Measurements from ENCODE around the gene MAD2L2.

The MAD2L2 gene
- total RNA-seq = 11.5 to 14.3 (median 13.3) reads per million in 4 donors

DNA sequence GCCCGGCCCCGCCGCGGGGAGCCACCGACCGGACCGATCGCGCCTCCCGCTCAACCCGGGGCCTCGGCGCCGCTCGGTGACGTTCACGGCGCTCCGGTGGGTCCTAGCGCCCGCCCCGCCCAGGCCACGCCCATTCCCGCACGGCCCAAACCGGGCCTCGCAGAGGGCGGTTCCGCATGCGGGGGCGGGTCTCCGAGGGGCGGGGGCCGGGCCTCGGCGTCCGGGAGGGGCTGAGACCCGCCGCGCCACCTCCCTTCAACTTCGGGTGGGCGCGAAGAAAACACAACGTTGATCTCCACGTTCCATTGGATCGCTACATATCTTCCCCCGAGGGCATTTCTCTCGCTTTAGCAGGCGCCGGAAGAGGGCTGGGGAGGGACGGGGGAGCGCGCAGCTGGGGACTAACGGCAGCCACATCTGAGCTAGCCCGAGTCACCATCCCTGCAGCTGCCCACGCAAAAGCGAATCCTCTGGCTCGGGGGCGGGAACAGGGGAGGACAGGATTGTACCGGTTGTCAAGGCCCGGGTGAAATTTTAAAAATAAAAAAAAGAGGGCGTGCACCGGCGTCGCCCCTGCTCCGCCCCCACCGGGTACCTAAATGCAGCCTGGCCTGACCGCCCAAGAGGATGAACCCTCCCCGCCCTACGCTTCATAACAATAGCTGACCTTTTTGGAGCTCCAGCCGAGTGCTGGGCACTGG lies at the start of gene MAD2L2:
Gene MAD2L2 (minus strand): TSS at position 78 of the 701 bp plus-strand sequence. CDS start 547 bp downstream, outside the sequence.
- DNase-seq = peak; percentile 86 to 90 (median 86)

- DNase-seq = peak in 2 of 5 donors; percentile 26 to 83
Observed at GRCh38 chr1:11730429-11730891, 49.5 kb upstream of the MAD2L2 start.

GRCh38 chr1:11729498-11730428 lies 48.8 kb upstream of the MAD2L2 start:
- no peak for DNase-seq

GRCh38 chr1:11729155-11729497 lies 48.2 kb upstream of the MAD2L2 start:
- no peak for DNase-seq

- no peak for DNase-seq
Observed at GRCh38 chr1:11728126-11728806, 47.3 kb upstream of the MAD2L2 start.

DNA sequence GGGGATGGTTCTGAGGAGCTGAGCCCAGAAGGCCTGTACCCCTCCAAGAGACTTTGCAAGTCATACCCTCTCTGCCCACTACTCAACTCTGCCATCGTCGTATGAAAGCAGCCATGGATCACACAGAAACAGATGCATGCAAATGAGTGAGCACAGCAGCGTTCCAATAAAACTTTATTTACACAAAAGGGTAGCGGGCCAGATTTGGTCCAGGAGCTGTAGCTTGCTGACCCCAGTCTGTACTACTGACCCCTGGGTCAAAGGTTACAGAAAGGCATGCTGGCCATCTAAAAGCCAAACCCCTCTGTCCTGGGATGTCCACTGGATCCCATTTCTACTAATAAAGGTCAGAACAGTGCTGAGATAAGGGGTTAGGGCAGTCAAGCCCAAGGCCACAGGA lies 46.2 kb upstream of the MAD2L2 start:
- DNase-seq = no peak

DNA sequence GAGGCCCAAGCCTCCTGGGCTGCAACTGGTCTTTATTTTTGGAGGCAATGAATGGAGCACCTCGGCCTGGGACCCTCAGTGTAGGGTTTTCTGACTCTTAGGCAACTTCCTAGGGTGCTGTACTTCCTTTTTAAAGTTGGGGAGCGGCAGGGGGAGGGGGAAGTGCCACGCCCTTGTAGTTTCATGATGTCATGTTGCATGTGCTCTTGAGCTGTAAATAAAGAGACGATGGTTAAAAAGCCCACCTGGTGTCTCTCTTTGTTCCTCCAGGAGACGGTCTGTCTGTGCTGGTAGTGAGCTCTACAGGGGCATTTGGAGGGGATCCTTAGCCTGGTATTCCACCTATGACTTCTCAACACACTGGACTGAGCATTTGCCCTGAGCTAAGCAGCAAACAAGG lies 44.7 kb upstream of the MAD2L2 start:
- no peak for DNase-seq

DNA sequence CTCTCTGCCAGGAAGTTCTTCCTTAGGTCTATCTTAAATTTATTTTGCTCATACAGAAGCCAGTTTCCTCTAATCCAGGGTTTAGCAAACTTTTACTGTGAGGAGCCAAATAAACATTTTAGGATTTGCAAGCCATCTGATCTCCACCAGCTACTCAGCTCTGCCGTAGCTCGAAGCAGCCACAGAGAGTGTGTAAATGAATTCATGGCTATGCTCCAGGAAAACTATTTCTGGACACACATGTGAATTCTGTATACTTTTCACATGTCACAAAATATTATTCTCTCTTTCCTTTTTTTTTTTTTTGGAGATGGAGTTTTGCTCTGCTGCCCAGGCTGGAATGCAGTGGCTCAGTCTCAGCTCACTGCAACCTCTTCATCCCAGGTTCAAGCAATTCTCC lies 41.6 kb upstream of the MAD2L2 start:
- no peak for DNase-seq

DNA sequence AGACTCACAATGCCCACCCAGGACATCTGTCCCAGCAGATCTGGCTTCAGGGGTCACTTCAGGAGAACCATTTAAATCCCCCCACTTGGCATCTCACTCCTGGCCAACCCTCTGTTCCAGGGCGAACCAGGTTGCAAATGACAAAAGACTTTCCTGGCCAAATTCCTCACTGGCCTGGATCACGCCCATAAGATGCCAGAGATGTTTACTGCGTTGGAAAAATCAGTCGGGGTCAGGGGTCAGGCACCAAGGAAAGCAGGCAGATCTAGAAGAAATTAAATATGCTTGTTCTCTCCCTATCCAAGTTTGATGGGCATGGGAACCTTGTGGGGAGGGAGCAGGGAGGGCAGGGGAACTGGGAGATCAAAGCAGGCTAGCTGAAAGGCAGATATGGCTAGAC lies 40.4 kb upstream of the MAD2L2 start:
- DNase-seq = no peak

DNA sequence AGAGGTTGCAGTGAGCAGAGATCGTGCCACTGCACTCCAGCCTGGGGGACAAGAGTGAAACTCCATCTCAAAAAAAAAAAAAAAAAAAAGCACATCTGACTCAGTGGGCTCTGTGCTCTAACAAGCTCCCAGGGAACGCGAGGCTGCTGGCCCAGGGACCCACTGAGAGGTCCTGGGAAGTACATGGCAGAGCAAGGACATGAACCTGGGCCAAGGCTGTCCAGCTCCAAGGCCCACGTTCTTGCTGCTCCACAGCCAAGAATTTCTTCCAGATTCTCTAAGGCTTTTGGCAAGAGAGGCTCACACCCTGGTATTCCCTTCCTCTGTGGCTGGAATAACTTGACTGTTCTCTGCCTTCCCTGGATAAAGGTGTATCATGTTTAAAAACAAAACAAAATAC lies 39.6 kb upstream of the MAD2L2 start:
- DNase-seq = no peak

- no peak for DNase-seq
Observed at GRCh38 chr1:11720033-11720376, 39.1 kb upstream of the MAD2L2 start.

DNA sequence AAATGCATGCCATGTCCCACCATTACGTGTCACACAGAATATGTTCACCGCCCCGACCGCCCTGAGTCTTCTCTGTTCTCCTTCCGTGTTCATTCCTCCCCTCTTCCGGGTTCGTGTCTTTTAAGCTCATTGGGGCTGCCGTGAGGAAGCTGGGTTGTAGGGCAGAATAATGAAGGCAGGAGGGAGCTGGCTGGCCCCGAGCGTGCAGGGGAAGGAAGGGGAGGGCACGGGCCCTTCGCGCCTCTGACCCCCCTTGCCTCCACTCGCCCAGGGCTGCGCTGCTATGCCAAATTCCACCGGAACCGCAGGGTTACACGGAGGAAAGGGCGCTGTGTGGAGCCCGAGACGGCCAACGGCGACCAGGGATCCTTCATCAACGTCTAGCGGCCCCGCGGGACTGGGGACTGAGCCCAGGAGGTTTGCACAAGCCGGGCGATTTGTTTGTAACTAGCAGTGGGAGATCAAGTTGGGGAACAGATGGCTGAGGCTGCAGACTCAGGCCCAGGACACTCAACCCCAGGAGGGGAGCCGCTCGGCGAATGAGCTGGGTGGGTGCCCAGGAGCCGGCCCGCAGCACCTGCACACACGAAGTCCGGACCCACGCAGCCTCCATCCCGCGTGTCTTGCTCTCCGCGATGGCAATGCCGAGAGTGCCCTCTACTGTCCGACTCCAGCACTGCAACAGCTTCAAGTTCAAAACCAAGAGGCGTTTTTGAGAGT lies 38.5 kb upstream of the MAD2L2 start:
- peak; percentile 65 to 85 (median 79) for DNase-seq

DNA sequence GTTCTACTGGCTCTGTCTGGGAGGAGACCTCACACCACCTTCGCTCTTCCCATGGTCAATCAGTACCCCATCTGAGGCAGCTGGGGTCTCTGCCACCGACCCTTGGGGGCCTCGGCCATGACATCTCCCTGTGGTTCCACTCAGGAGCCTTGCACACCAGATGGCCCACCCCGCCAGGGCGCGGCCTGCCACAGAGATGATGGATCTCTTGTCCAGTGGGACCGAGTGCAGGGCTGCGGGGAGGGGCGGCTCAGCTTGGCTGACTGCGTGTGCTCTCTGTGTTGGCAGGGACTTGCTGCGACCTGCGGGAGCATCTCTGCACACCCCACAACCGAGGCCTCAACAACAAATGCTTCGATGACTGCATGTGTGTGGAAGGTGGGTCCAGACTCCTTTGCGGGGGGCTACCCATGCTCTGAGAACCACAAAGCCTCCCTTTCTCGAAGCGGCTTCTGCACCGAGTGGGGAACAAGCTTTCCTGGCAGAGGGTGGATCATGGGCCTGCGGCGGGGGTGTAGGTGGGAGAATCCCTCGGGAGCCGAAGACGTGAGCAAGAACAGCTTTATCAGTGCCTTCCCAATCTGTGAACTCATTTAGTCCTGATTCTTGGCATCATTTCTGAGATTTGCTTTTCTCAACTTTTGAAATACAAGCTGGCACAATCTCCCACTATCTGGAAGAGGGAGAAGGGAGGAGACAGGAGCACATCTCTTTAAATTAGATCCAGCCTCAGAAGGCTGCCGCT lies 34.1 kb upstream of the MAD2L2 start:
- DNase-seq = no peak

- DNase-seq = no peak
Observed at GRCh38 chr1:11713095-11713494, 32.1 kb upstream of the MAD2L2 start.

DNA sequence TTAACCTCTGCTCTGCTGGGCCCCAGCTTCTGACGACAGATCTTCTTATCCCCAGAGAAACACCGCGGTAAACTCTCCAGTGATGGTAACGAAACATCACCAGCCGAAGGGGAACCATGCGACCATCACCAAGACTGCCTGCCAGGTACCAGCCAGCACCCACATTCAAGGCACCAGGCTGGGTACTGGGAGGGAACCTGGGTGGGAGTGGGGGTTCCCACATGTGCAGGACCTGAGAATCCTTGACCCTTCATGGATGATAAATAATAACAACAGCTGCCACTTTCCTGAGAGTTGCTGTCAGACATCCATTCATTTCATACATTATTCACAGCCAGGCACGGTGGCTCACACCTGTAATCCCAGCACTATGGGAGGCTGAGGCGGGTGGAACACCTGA lies 31.3 kb upstream of the MAD2L2 start:
- no peak for DNase-seq

DNA sequence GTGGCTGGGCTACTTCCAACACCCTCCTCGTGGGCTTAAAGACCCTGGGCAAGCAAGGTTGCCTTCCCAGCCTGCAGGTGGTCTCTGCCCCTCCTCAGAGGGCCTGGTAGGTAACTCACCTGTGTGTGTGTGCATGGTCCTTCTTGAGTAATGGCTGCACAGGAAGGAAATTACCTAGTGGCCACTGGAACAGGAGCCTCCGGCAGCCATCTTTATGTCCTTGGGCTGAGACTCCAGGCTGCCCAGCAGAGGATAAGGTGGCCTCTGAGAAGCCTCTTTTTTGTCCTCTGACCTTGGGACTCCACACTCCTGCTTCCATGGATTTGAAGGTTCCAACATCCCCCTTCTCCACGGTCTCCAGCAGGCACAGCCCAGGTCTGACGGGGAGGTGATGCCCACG lies 30.5 kb upstream of the MAD2L2 start:
- no peak for DNase-seq

DNA sequence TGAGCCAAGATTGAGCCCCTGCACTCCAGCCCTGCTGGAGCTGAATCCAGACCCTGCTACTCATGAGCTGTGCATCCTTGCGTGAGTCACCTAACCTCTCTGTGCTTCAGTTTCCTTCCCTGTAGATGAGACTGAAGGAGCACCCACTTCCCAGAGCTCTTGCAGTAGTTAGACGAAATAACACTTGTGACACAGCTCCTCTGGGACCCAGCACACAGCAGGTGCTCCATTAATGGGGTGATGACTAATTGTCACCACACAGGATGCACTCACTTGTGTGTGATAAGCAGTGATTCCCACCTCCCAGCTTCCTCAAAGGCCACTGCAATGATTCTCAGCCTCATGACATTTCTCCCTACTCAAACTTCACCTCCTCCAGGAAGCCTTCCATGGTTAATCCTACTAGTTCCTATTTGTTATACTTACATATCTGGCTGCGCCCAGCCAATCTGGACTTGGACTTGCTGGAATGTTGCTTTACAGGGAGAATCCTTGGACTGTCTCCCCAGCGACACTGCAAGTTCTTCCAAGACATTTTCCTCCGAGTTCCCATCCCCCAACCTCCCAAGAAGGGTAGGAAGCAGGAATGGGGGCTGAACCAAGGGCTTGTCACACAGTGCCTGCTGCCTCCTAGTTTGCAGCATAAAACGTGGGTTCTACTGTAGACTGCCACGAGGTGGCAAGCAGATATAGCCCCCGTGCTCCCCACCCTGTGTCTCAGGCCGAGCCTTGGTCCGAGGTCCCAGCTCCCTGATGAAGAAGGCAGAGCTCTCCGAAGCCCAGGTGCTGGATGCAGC lies 27.8 kb upstream of the MAD2L2 start:
- DNase-seq = no peak

DNA sequence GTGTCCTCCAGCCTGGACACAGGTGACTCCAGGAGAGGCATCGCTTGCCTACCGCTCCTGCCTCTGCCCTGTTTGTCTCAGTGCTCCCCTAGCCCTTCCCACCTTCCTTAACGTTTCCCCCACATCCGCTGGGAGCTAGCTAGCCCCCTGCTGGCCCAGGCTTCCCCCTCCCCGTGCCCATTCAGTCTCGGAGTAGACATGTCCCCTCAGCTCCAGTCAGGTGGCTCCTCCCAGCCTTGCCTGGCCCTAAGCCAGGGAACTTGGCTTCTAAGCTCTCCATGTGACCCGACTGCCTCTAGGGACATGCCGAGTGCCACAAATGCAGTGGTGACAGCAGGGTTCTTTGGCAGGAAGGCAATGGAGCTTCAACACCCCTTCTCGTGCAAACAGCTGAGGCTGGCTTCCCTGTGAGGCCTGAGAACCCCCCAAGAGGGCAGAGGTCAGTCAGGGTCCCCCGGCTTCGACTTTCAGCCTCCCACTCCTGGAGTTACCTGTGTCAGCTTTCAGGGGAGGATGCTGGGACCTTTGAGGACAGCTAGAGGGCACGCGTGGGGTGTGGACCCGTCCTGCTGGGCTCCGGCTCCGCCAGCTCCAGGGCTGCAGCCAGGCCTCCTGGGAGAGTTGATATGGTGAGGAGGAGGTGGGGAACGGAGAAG lies 26.8 kb upstream of the MAD2L2 start:
- no peak for DNase-seq

DNA sequence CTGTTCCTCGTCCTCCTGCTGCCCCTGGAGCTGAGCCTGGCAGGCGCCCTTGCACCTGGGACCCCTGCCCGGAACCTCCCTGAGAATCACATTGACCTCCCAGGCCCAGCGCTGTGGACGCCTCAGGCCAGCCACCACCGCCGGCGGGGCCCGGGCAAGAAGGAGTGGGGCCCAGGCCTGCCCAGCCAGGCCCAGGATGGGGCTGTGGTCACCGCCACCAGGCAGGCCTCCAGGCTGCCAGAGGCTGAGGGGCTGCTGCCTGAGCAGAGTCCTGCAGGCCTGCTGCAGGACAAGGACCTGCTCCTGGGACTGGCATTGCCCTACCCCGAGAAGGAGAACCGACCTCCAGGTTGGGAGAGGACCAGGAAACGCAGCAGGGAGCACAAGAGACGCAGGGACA lies 25.3 kb upstream of the MAD2L2 start:
- no peak for DNase-seq

DNA sequence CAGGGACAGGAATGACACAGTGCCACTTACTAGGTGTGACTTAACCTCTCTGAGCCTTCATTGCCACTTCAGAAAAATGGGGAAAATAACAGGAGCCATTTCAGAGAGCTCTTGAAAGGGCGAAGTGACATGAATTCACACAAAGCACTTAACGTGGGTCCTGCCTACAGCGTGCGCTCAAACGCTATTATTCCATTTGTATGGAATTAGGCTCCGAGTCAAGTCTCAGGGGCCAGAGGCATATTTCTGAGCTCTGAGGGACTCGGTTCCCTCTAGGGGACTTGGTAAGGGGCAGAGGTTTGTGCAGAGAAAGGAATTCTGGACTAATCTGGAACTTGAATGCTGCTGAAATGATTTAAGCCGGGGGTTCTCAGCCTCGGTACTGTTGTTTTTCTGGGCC lies 24.6 kb upstream of the MAD2L2 start:
- no peak for DNase-seq

Data from T-helper 1 cell (primary cell).